Endothelial cell of umbilical vein (primary cell): ENCODE results near the gene COL13A1. TPM values are rescaled to one million over a fixed set of nuclear protein-coding genes. Genes with fewer than 3 reads are reported as not detected.

Experiments
- BruUV-seq: library from RNA; stranded (reverse); fragments of 400-500 nt; replicated peaks from 2 replicates; lab custom pipeline; 2021; lab: Mats Ljungman, UMichigan
- CTCF ChIA-PET: fragments of 300-600, 350-600 bp; sonication (Branson Sonifier 250); formaldehyde crosslinking; loops from one replicate; lab custom pipeline; 2021; ENCODE audit warnings: antibody characterized with exemption, inconsistent platforms; lab: Charles Lee
- POLR2A ChIA-PET: fragments of 300-600, 350-600 bp; sonication (Branson Sonifier 250); formaldehyde crosslinking; loops from one replicate; lab custom pipeline; 2021; ENCODE audit warnings: antibody characterized with exemption, inconsistent platforms; lab: Charles Lee
- DNase-seq: peaks from one replicate; pipeline ENCODE4 v3.0.0-alpha.2; 2011; ENCODE audit warnings: low read depth, low spot score
- FAIRE-seq: peaks from 2 replicates; lab custom pipeline; 2011; peaks lifted over from hg19 to GRCh38; lab: Jason Lieb, UNC
- H2AFZ ChIP-seq: 2 replicates; pipeline ENCODE4 v1.6.0; 2012; ENCODE audit warnings: low read depth, low read length, control low read depth, inconsistent platforms
- H3K27ac ChIP-seq: 2 replicates; pipeline ENCODE4 v1.5.1; 2011; ENCODE audit warnings: low read depth, mild to moderate bottlenecking, control low read depth, low read length, moderate library complexity; ENCODE audit not compliant: insufficient read depth
- H3K27me3 ChIP-seq, 2 experiments: 2 replicates each; pipeline versions ENCODE4 v1.6.0 to v1.6.1; 2011; ENCODE audit warnings: low read length in 2 of 2, mixed read lengths in 1 of 2; ENCODE audit not compliant: control insufficient read depth in 2 of 2, insufficient read depth in 2 of 2
- H3K36me3 ChIP-seq, 2 experiments: 2 replicates in 1 of 2; 3 replicates in 1 of 2; pipeline ENCODE4 v1.5.1; 2011; ENCODE audit warnings: low read length in 2 of 2, mild to moderate bottlenecking in 1 of 2, moderate library complexity in 1 of 2; ENCODE audit not compliant: control insufficient read depth in 2 of 2, insufficient read depth in 2 of 2; ENCODE audit errors: extremely low read depth in 1 of 2
- H3K4me1 ChIP-seq: 3 replicates; pipeline ENCODE4 v1.5.1; 2011; ENCODE audit warnings: mild to moderate bottlenecking, low read length; ENCODE audit not compliant: control insufficient read depth, insufficient read depth; ENCODE audit errors: extremely low read depth
- H3K4me2 ChIP-seq: 2 replicates; pipeline ENCODE4 v1.6.1; 2011; ENCODE audit warnings: low read length, control low read depth, mixed read lengths; ENCODE audit not compliant: insufficient read depth
- H3K4me3 ChIP-seq, 3 experiments: fragments of 200-600 bp in 1 of 3; sonication (generic), shearing (Covaris generic) in 1 of 3; replicated peaks in 1 of 3; 2 replicates each; pipeline ENCODE4 v1.5.1; 2011 to 2016; ENCODE audit warnings: control low read depth in 3 of 3, low read length in 3 of 3, mild to moderate bottlenecking in 2 of 3, inconsistent platforms in 1 of 3, low read depth in 1 of 3, moderate library complexity in 1 of 3; ENCODE audit not compliant: insufficient read depth in 1 of 3
- H3K79me2 ChIP-seq: 2 replicates; pipeline ENCODE4 v1.6.0; 2012; ENCODE audit warnings: low read length, inconsistent platforms; ENCODE audit not compliant: control insufficient read depth, insufficient read depth
- H3K9ac ChIP-seq: replicated peaks from 2 replicates; pipeline ENCODE3; 2011; ENCODE audit warnings: low read length, control low read depth; ENCODE audit not compliant: insufficient read depth; ENCODE audit errors: extremely low read depth
- H3K9me1 ChIP-seq: replicated peaks from 3 replicates; pipeline ENCODE4 v1.6.0; 2011; ENCODE audit warnings: mild to moderate bottlenecking, low read length; ENCODE audit not compliant: control insufficient read depth, insufficient read depth; ENCODE audit errors: extremely low read depth
- H3K9me3 ChIP-seq: replicated peaks from 2 replicates; pipeline ENCODE4 v1.5.1; 2012; ENCODE audit warnings: low read length, inconsistent platforms; ENCODE audit not compliant: control insufficient read depth, insufficient read depth
- H4K20me1 ChIP-seq: replicated peaks from 2 replicates; pipeline ENCODE3; 2011; ENCODE audit warnings: mild to moderate bottlenecking, low read length; ENCODE audit not compliant: control insufficient read depth, insufficient read depth; ENCODE audit errors: extremely low read depth
- EZH2 ChIP-seq: IDR thresholded peaks from 2 replicates; pipeline ENCODE4 v1.6.1; 2012; ENCODE audit warnings: borderline replicate concordance, low read depth, mild to moderate bottlenecking, moderate library complexity, low read length, inconsistent platforms; ENCODE audit not compliant: severe bottlenecking
- FOS ChIP-seq: IDR thresholded peaks from 2 replicates; pipeline ENCODE4 v1.6.1; 2011; ENCODE audit warnings: mild to moderate bottlenecking, low read length, moderate library complexity, borderline replicate concordance; ENCODE audit not compliant: insufficient read depth
- GATA2 ChIP-seq: IDR thresholded peaks from 2 replicates; pipeline ENCODE4 v1.7.0; 2011; ENCODE audit warnings: low read depth, mild to moderate bottlenecking, moderate library complexity, mixed read lengths, low read length; ENCODE audit not compliant: insufficient read length, insufficient read depth
- JUN ChIP-seq: IDR thresholded peaks from 2 replicates; pipeline ENCODE4 v1.6.1; 2011; ENCODE audit warnings: borderline replicate concordance, low read depth; ENCODE audit not compliant: insufficient read length, insufficient read depth
- MYC ChIP-seq: IDR thresholded peaks from one replicate; pipeline ENCODE4 v1.6.1; 2011; ENCODE audit warnings: mild to moderate bottlenecking, low read depth, low read length
- POLR2A ChIP-seq: IDR thresholded peaks from 2 replicates; pipeline ENCODE4 v1.6.1; 2012; ENCODE audit warnings: low read depth, mild to moderate bottlenecking, control low read depth, low read length
- POLR2AphosphoS5 ChIP-seq: IDR thresholded peaks from 2 replicates; pipeline ENCODE4 v1.6.1; 2012; ENCODE audit warnings: low read depth, mild to moderate bottlenecking, control low read depth, low read length, moderate library complexity; ENCODE audit not compliant: insufficient read depth
- dilution Hi-C: fragments of 300-500 bp; cut with MboI; formaldehyde crosslinking; loops from one replicate; pipeline ENCODE4 v1.15.0; 2019; ENCODE audit warnings: low sequenced_read_pairs; ENCODE audit not compliant: extremely low pct_ligation_motif_present
- intact Hi-C: fragments of 100-400 bp; cut with micrococcal nuclease; formaldehyde crosslinking; loops from one replicate; pipeline ENCODE4 v1.10.0; 2022
- polyA plus RNA-seq, 4 experiments: library from polyadenylated mRNA; depleted of rRNA in 3 of 4; stranded (reverse) in 3 of 4; unstranded in 1 of 4; fragments of >200 nt; gene quantifications; 2 replicates each; pipeline versions ENCODE4 v1.2.1 to v1.2.3, GENCODE V29; 2011 to 2012; ENCODE audit warnings: missing spikeins in 1 of 4
- total RNA-seq: library from RNA; stranded (reverse); gene quantifications from 2 replicates; pipeline ENCODE4 v1.2.3, GENCODE V29; 2021
- TF ChIP-seq, protein P1 (sequence below), 2 donors: IDR thresholded peaks; 1 replicate in 1 of 2; 2 replicates in 1 of 2; pipeline ENCODE4 v1.5.1; 2011; ENCODE audit warnings: low read length in 2 of 2, mild to moderate bottlenecking in 2 of 2, moderate library complexity in 2 of 2, control low read depth in 1 of 2, inconsistent platforms in 1 of 2, low read depth in 1 of 2; ENCODE audit not compliant: insufficient read depth in 1 of 2; ENCODE audit errors: extremely low read depth in 1 of 2
- TF ChIP-seq, protein P2 (sequence below): IDR thresholded peaks from 2 replicates; pipeline ENCODE4 v1.6.1; 2011; ENCODE audit not compliant: insufficient read depth, insufficient read length

COL13A1 gene
- total and polyA plus RNA-seq, 2 donors (not counting 3 experiments of a cell fraction or from before 2014, with no cell fraction given): 21.4 to 47.5 TPM

DNA sequence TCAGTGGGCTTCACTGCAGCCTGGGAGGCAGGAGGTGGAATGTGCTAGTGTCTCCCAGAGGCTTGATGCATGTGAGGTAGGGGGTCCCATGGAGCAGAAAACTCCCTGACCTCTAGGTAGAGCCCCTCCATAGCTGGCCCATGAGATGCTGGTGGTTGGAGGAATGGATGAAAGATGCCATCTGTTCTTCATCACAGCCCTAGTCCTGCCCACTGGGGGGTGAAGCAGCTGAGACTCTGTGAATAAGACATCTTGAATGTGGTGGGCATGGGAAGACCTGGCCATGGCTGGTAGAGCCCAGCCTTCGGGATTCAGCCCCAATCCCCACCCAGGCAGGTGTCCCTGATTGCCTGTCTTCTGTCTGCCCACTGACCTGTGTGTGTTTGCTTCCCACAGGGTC lies 92.5 kb downstream of the COL13A1 start:
- no peaks in the 10 kb centered on the region for H4K20me1 ChIP-seq
- H3K4me1 ChIP-seq: no peaks in the 10 kb centered on the region
- no peaks in the 10 kb centered on the region for H3K9me1 ChIP-seq
- ChIA-PET CTCF (interaction anchor here (1.0 to 1.6 kb wide), 3 partner anchors 20 to 107 kb away, joined by 4 to 6 read pairs (median 5); partner anchors contain the start of gene COL13A1), POLR2A (no interaction called here)
- no peak for TF ChIP-seq JUN
- TF ChIP-seq, protein P1, sequence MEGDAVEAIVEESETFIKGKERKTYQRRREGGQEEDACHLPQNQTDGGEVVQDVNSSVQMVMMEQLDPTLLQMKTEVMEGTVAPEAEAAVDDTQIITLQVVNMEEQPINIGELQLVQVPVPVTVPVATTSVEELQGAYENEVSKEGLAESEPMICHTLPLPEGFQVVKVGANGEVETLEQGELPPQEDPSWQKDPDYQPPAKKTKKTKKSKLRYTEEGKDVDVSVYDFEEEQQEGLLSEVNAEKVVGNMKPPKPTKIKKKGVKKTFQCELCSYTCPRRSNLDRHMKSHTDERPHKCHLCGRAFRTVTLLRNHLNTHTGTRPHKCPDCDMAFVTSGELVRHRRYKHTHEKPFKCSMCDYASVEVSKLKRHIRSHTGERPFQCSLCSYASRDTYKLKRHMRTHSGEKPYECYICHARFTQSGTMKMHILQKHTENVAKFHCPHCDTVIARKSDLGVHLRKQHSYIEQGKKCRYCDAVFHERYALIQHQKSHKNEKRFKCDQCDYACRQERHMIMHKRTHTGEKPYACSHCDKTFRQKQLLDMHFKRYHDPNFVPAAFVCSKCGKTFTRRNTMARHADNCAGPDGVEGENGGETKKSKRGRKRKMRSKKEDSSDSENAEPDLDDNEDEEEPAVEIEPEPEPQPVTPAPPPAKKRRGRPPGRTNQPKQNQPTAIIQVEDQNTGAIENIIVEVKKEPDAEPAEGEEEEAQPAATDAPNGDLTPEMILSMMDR (IDR thresholded peaks at IDR 0.05; ENCODE audit: extremely low read depth in 1 of 2, insufficient read depth in 1 of 2, low read depth in 1 of 2, low read length in 2 of 2): no peak
- TF ChIP-seq POLR2A: no peak
- no peak for TF ChIP-seq MYC
- no peak for TF ChIP-seq POLR2AphosphoS5
- no peak for TF ChIP-seq FOS
- TF ChIP-seq GATA2: no peak
- TF ChIP-seq, protein P2, sequence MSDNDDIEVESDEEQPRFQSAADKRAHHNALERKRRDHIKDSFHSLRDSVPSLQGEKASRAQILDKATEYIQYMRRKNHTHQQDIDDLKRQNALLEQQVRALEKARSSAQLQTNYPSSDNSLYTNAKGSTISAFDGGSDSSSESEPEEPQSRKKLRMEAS: no peak
- TF ChIP-seq EZH2: no peak
- no peaks in the 10 kb centered on the region for H3K27me3 ChIP-seq
- dilution Hi-C loops (no loop called here), intact Hi-C loops (no loop called here)
- H3K4me3 ChIP-seq: no peak overlapping the region
- no peaks in the 10 kb centered on the region for H3K9me3 ChIP-seq
- H3K9ac ChIP-seq: no peak overlapping the region
- no peaks in the 10 kb centered on the region for H3K79me2 ChIP-seq
- H3K27ac ChIP-seq: no peak overlapping the region
- H3K4me2 ChIP-seq: no peak overlapping the region
- no peak for FAIRE-seq
- BruUV-seq: no TSS peak
- no peaks in the 10 kb centered on the region for H3K36me3 ChIP-seq
- no peak for DNase-seq
- H2AFZ ChIP-seq: no peak overlapping the region
